A549 (cell line): ENCODE data around the gene FBRSL1. TPM values are rescaled to one million over a fixed set of nuclear protein-coding genes. Genes with fewer than 3 reads are reported as not detected.

ENCODE experiments used
- ATAC-seq, 2 experiments: fragments of 200-7000 bp in 1 of 2; fragments of >200 bp in 1 of 2; cut with Nextera tagmentation in 1 of 2; cut with Tn5 transposase in 1 of 2; 3 replicates each; pipeline versions ENCODE4 v1.8.0 to v1.9.1; 2018 to 2020; ENCODE audit warnings: mild to moderate bottlenecking in 1 of 2, moderate library complexity in 1 of 2
- CTCF ChIA-PET: fragments of 300-600 bp; sonication (Branson Sonifier 250); formaldehyde crosslinking; extraction: SDS; loops from one replicate; lab custom pipeline; 2021; ENCODE audit warnings: antibody characterized with exemption, inconsistent platforms; lab: Yijun Ruan, JAX
- POLR2A ChIA-PET: fragments of 350-600 bp; formaldehyde crosslinking; extraction: SDS; loops from one replicate; lab custom pipeline; 2021; ENCODE audit warnings: antibody characterized with exemption, inconsistent platforms; lab: Yijun Ruan, JAX
- DNase-seq, 2 experiments: peaks; one replicate each; pipeline versions ENCODE4 v3.0.0 to v3.0.0-alpha.2; 2011 to 2016; ENCODE audit warnings: low read depth in 1 of 2, low spot score in 1 of 2
- FAIRE-seq: peaks from 2 replicates; lab custom pipeline; 2011; peaks lifted over from hg19 to GRCh38; lab: Jason Lieb, UNC
- H3K27ac ChIP-seq, 2 experiments: fragments of >200 bp; sonication (Bioruptor Twin); formaldehyde crosslinking; 3 replicates each; pipeline ENCODE4 v1.5.1; 2016 to 2017
- H3K4me1 ChIP-seq: fragments of >200 bp; sonication (Bioruptor Twin); formaldehyde crosslinking; 3 replicates; pipeline ENCODE4 v1.6.1; 2016
- H3K4me2 ChIP-seq: fragments of >200 bp; sonication (Bioruptor Twin); formaldehyde crosslinking; 3 replicates; pipeline ENCODE4 v1.6.1; 2016
- H3K4me3 ChIP-seq: fragments of >200 bp; sonication (Bioruptor Twin); formaldehyde crosslinking; 3 replicates; pipeline ENCODE4 v1.5.1; 2016
- H3K9me3 ChIP-seq: fragments of >200 bp; sonication (Bioruptor Twin); formaldehyde crosslinking; 3 replicates; pipeline ENCODE4 v1.6.1; 2016
- BCL3 ChIP-seq: fragments of >200 bp; sonication (Bioruptor Twin); formaldehyde crosslinking; IDR thresholded peaks from 3 replicates; pipeline ENCODE4 v1.6.1; 2016
- BHLHE40 ChIP-seq: IDR thresholded peaks from 2 replicates; pipeline ENCODE4 v1.6.1; 2012; ENCODE audit warnings: low read depth, low read length, inconsistent platforms
- CBX8 ChIP-seq: fragments of 200-600 bp; sonication (generic); IDR thresholded peaks from 2 replicates; pipeline ENCODE4 v1.6.1; 2016
- CHD2 ChIP-seq: fragments of 150-350 bp; IDR thresholded peaks from 2 replicates; pipeline ENCODE4 v1.6.1; 2014; ENCODE audit warnings: low read length; ENCODE audit not compliant: partially characterized antibody
- CHD4 ChIP-seq: fragments of 200-600 bp; sonication (generic); IDR thresholded peaks from 2 replicates; pipeline ENCODE4 v1.6.1; 2016; ENCODE audit warnings: antibody characterized with exemption, mild to moderate bottlenecking, borderline replicate concordance
- EHF ChIP-seq: fragments of 250-450 bp; sonication (Bioruptor Pico); IDR thresholded peaks from 2 replicates; pipeline ENCODE4 v1.5.0; 2020; ENCODE audit warnings: mild to moderate bottlenecking
- ELK1 ChIP-seq: fragments of 150-350 bp; IDR thresholded peaks from 2 replicates; pipeline ENCODE4 v1.6.1; 2014; ENCODE audit warnings: low read depth, mild to moderate bottlenecking, low read length
- EP300 ChIP-seq, 2 experiments: fragments of >200 bp; sonication (Bioruptor Twin); formaldehyde crosslinking; IDR thresholded peaks; 2 replicates in 1 of 2; 3 replicates in 1 of 2; pipeline ENCODE4 v1.6.1; 2016 to 2017
- ESRRA ChIP-seq: fragments of 150-350 bp; IDR thresholded peaks from 2 replicates; pipeline ENCODE4 v1.6.1; 2014; ENCODE audit warnings: mild to moderate bottlenecking, low read length, borderline replicate concordance
- FOXS1 ChIP-seq: fragments of 250-450 bp; sonication (Bioruptor Pico); IDR thresholded peaks from 2 replicates; pipeline ENCODE4 v1.5.0; 2020; ENCODE audit warnings: mild to moderate bottlenecking, moderate library complexity
- GATA3 ChIP-seq: IDR thresholded peaks from 2 replicates; pipeline ENCODE4 v1.6.1; 2012; ENCODE audit warnings: borderline replicate concordance
- HDAC2 ChIP-seq: fragments of 200-600 bp; sonication (generic); IDR thresholded peaks from 2 replicates; pipeline ENCODE4 v1.6.1; 2016
- HES2 ChIP-seq: fragments of >200 bp; sonication (Bioruptor Twin); formaldehyde crosslinking; IDR thresholded peaks from 2 replicates; pipeline ENCODE4 v1.6.1; 2016
- HMGXB4 ChIP-seq: fragments of 250-450 bp; sonication (Bioruptor Pico); IDR thresholded peaks from 2 replicates; pipeline ENCODE4 v1.5.0; 2021; ENCODE audit warnings: mild to moderate bottlenecking, moderate library complexity, borderline replicate concordance
- HOXA7 ChIP-seq: fragments of 250-450 bp; sonication (Bioruptor Pico); IDR thresholded peaks from 2 replicates; pipeline ENCODE4 v1.5.0; 2020; ENCODE audit warnings: mild to moderate bottlenecking, moderate library complexity
- HOXB13 ChIP-seq: fragments of 250-450 bp; sonication (Bioruptor Pico); IDR thresholded peaks from 2 replicates; pipeline ENCODE4 v1.5.0; 2020; ENCODE audit warnings: low read depth, mild to moderate bottlenecking, moderate library complexity
- JUN ChIP-seq, 2 experiments: fragments of >200 bp; sonication (Bioruptor Twin); formaldehyde crosslinking; IDR thresholded peaks; 2 replicates in 1 of 2; 3 replicates in 1 of 2; pipeline ENCODE4 v1.6.1; 2016 to 2017
- KDM1A ChIP-seq: fragments of 200-600 bp; sonication (generic); IDR thresholded peaks from 2 replicates; pipeline ENCODE4 v1.6.1; 2016; ENCODE audit warnings: low read depth, mild to moderate bottlenecking
- NR3C1 ChIP-seq: fragments of >200 bp; sonication (Bioruptor Twin); formaldehyde crosslinking; IDR thresholded peaks from 3 replicates; pipeline ENCODE4 v1.6.1; 2017
- PHF8 ChIP-seq: fragments of 200-600 bp; sonication (generic); IDR thresholded peaks from 2 replicates; pipeline ENCODE4 v1.6.1; 2016; ENCODE audit warnings: low read depth, mild to moderate bottlenecking, antibody characterized with exemption, moderate library complexity, borderline replicate concordance
- RAD21 ChIP-seq, 2 experiments: fragments of >200 bp in 1 of 2; sonication (Bioruptor Twin) in 1 of 2; formaldehyde crosslinking in 1 of 2; IDR thresholded peaks in 1 of 2; conservative IDR thresholded peaks in 1 of 2; 2 replicates in 1 of 2; 3 replicates in 1 of 2; pipeline ENCODE4 v1.6.1; 2012 to 2018; ENCODE audit warnings: inconsistent platforms in 1 of 2
- RARB ChIP-seq: fragments of 250-450 bp; sonication (Bioruptor Pico); IDR thresholded peaks from 2 replicates; pipeline ENCODE4 v1.8.0; 2021; ENCODE audit warnings: mild to moderate bottlenecking, moderate library complexity
- RNF2 ChIP-seq: fragments of 200-600 bp; sonication (generic); IDR thresholded peaks from 2 replicates; pipeline ENCODE4 v1.6.1; 2016; ENCODE audit warnings: low read depth, mild to moderate bottlenecking, antibody characterized with exemption, moderate library complexity, borderline replicate concordance
- SMC3 ChIP-seq: fragments of >200 bp; sonication (Bioruptor Twin); formaldehyde crosslinking; IDR thresholded peaks from 3 replicates; pipeline ENCODE4 v1.6.1; 2018; ENCODE audit warnings: inconsistent platforms
- ZFP36 ChIP-seq: fragments of 450-650 bp; IDR thresholded peaks from 2 replicates; pipeline ENCODE4 v1.6.1; 2014; ENCODE audit warnings: borderline replicate concordance; ENCODE audit not compliant: partially characterized antibody
- ZNF302 ChIP-seq: fragments of 250-450 bp; sonication (Bioruptor Pico); IDR thresholded peaks from 2 replicates; pipeline ENCODE4 v1.9.0; 2021; ENCODE audit warnings: inconsistent platforms, mild to moderate bottlenecking, moderate library complexity
- ZSCAN20 ChIP-seq: fragments of 250-450 bp; sonication (Bioruptor Pico); IDR thresholded peaks from 2 replicates; pipeline ENCODE4 v1.8.0; 2022; ENCODE audit warnings: mild to moderate bottlenecking, moderate library complexity
- WGBS: methylation state at CpG from one replicate; pipeline ENCODE4 v1.1.6; 2017; ENCODE audit errors: missing lambda C conversion rate; 5-methylcytosine and 5-hydroxymethylcytosine counted together
- polyA plus RNA-seq, 4 experiments: library from polyadenylated mRNA; depleted of rRNA in 3 of 4; stranded (reverse); fragments of >200 nt; fragmentation: RNase III in 1 of 4; extraction: RNeasy Plus Mini Kit Qiagen cat#74134 plus additional on column Dnase treatment in 1 of 4; gene quantifications; 2 replicates in 3 of 4; 3 replicates in 1 of 4; pipeline ENCODE4 v1.2.3, GENCODE V29; 2011 to 2017
- TF ChIP-seq, protein P1 (sequence below): IDR thresholded peaks from 2 replicates; pipeline ENCODE4 v1.6.1; 2012

Gene FBRSL1
- polyA plus RNA-seq, 2 of the 4 experiments (the other 2 are of a cell fraction), result 3.0 to 32.8 TPM

DNA sequence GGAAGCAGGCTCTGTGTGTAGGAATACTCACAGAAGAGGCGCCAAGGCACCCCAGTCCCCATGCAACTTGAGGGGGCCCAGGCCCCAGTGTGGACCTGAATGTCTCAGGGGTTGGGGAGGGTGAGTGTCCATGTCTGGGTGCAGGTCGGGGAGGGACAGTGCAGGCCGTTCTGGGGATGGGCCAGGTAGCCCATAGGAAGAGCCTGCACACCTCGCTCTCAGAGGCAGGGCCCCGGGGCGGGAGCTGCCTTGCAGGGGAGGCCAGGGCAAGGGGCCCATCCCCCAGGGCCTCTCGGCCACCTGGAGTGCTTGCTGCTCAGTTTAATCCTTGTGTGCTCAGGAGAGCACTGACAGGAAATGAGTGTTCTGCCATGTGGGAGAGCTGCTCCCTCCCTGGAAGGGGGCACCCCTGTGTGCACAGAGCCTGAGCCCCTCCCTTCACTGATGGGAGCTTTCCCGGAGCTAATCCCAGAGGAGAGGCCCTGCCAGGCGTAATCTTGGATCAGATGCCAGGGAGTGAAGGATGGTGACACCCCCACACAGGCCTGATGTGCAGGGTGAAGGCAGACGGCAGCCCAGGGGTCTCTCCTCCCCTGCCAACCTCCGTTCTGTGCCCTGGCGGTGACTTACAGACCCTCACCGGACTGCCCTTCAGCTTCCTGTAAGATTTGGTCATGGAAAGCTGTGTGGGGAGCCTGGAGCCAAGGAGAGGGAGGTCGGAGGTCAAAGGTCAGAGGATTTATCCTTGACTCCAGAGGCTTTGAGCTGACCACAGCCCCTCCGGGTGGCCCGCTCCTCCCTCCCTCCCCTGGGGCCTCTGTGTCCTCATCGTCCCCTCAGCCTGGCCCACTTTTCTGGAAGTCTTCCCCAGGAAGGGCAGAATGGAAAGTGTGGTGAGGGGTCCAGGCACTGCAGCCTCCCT is 24.4 kb upstream of the FBRSL1 start (continued):
- TF ChIP-seq HMGXB4, result no peak

DNA sequence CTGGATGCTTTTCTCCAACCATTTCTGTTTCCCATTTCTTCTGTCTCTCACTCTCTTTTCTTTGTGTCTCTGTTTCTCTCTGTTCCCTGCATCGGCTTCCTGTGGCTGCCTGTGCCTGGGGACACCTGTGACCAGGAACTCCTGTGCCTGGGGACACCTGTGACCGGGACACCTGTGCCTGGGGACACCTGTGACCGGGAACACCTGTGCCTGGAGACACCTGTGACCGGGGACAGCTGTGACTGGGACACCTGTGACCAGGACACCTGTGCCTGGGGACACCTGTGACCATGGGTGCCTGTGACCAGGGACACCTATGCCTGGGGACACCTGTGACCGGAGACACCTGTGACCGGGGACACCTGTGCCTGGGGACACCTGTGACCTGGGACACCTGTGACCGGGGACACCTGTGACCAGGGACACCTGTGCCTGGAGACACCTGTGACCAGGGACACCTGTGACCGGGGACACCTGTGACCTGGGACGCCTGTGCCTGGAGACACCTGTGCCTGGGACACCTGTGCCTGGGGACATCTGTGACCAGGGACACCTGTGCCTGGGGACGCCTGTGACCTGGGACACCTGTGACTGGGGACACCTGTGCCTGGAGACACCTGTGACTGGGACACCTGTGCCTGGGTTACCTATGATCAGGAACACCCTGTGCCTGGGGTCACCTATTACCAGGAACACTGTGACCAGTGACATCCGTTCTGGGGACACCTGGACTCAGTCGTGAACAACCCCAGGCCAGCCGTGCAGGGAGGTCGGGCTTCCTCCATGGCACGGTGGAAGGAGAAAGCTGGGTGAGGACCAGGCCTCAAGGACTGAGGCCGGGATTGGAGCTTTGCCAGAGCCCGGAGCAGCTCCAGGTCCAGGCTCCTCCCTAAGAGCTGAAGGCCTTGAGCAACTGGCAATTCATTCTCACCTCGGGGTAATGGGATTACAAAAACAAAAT is 23.4 kb upstream of the FBRSL1 start:
- no peak for ATAC-seq
- no peak for FAIRE-seq
- ChIA-PET POLR2A (no interaction called here), CTCF (interaction anchor here (0.7 to 1.4 kb wide), 2 partner anchors 9 to 447 kb away, joined by 3 to 5 read pairs; no protein-coding TSS in a partner anchor)
- WGBS, result 39% methylated on average over 12 of the region's 18 CpGs
- DNase-seq, result no peak
- no peak overlapping the region for H3K27ac ChIP-seq
- peaks cover 5% of the 10 kb centered on the region; the same call in 1 of the 3 replicates for H3K4me1 ChIP-seq
- no peak overlapping the region for H3K4me3 ChIP-seq
- TF ChIP-seq ELK1 (no peak), ESRRA (no peak), EHF (CRISPR knock-in tag) (no peak), CHD4 (no peak), RNF2 (no peak), RARB (CRISPR knock-in tag) (no peak), NR3C1 (no peak), HOXA7 (no peak), RAD21 (conservative IDR thresholded peaks at IDR 0.05 in 1 of 2, IDR thresholded peaks at IDR 0.05 in 1 of 2) (no peak), CBX8 (no peak), HDAC2 (no peak), ZNF302 (no peak), GATA3 (no peak), ZFP36 (no peak), BHLHE40 (no peak), SMC3 (no peak), EP300 (IDR thresholded peaks at IDR 0.05) (no peak), HOXB13 (CRISPR knock-in tag) (no peak)
- TF ChIP-seq, protein P1, sequence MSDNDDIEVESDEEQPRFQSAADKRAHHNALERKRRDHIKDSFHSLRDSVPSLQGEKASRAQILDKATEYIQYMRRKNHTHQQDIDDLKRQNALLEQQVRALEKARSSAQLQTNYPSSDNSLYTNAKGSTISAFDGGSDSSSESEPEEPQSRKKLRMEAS, result no peak
- H3K4me2 ChIP-seq, result no peak overlapping the region
- H3K9me3 ChIP-seq, result no peaks in the 10 kb centered on the region; the same call in 2 of the 3 replicates

GRCh38 chr12:132467511-132467910 is 22.4 kb upstream of the FBRSL1 start:
- H3K4me3 ChIP-seq, result no peak overlapping the region
- no peak overlapping the region for H3K4me2 ChIP-seq
- no peak overlapping the region for H3K27ac ChIP-seq
- H3K9me3 ChIP-seq, result no peaks in the 10 kb centered on the region
- ChIA-PET POLR2A (no interaction called here), CTCF (no interaction called here)
- DNase-seq (no peak), ATAC-seq (no peak), FAIRE-seq (no peak)
- H3K4me1 ChIP-seq, result peaks cover 5% of the 10 kb centered on the region; the same call in 1 of the 3 replicates
- WGBS, result 58% methylated on average over 13 of the region's 13 CpGs
- no peak for TF ChIP-seq CHD2
- no peak for TF ChIP-seq ZSCAN20 (CRISPR knock-in tag)
- no peak for TF ChIP-seq EHF (CRISPR knock-in tag)
- no peak for TF ChIP-seq HMGXB4
- no peak for TF ChIP-seq HES2
- no peak for TF ChIP-seq JUN (IDR thresholded peaks at IDR 0.05)
- TF ChIP-seq BCL3, result no peak
- TF ChIP-seq PHF8, result no peak
- TF ChIP-seq ZNF302, result no peak
- TF ChIP-seq KDM1A, result no peak
- no peak for TF ChIP-seq FOXS1 (CRISPR knock-in tag)
